Sigmoid colon (tissue), 7 donors: ENCODE data around the gene CCDC85C. TPM values are rescaled to one million over a fixed set of nuclear protein-coding genes. Genes with fewer than 3 reads are reported as not detected.

Experiments
- DNase-seq: peaks from one replicate; pipeline ENCODE4 v3.0.0-alpha.2; 2019
- H3K27ac ChIP-seq, 4 donors: fragments of 200-600 bp; sonication (generic); one replicate each; pipeline ENCODE4 v1.5.1; 2016 to 2019; ENCODE audit warnings: mild to moderate bottlenecking in 1 of 4
- H3K27me3 ChIP-seq, 3 donors: fragments of 200-600 bp; sonication (generic); one replicate each; pipeline ENCODE4 v1.5.1; 2019; ENCODE audit warnings: mild to moderate bottlenecking in 1 of 3
- H3K36me3 ChIP-seq, 4 donors: fragments of 200-600 bp; sonication (generic); one replicate each; pipeline ENCODE4 v1.5.1; 2016 to 2019
- H3K4me1 ChIP-seq, 4 donors: fragments of 200-600 bp; sonication (generic); one replicate each; pipeline ENCODE4 v1.5.1; 2017 to 2019
- H3K4me3 ChIP-seq, 4 donors: fragments of 200-600 bp; sonication (generic); one replicate each; pipeline ENCODE4 v1.5.1; 2017 to 2019; ENCODE audit warnings: mild to moderate bottlenecking in 2 of 4, moderate library complexity in 1 of 4
- H3K9me3 ChIP-seq, 4 donors: fragments of 200-600 bp in 3 of 4; sonication (generic) in 3 of 4; one replicate each; pipeline versions ENCODE4 v1.5.1 to v1.6.1; 2013 to 2019
- CTCF ChIP-seq, 4 experiments: fragments of 450-650 bp in 3 of 4; fragments of 200-600 bp in 1 of 4; IDR thresholded peaks; one replicate each; pipeline ENCODE4 v1.5.1; 2016 to 2019; ENCODE audit warnings: antibody characterized with exemption in 4 of 4, mild to moderate bottlenecking in 3 of 4, moderate library complexity in 2 of 4
- EP300 ChIP-seq, 4 donors: sonication (generic); formaldehyde crosslinking; IDR thresholded peaks; one replicate each; pipeline ENCODE4 v1.6.1; 2017; ENCODE audit warnings: antibody characterized with exemption in 4 of 4
- POLR2A ChIP-seq, 2 donors: fragments of 450-650 bp; IDR thresholded peaks; one replicate each; pipeline ENCODE4 v1.6.1; 2016; ENCODE audit warnings: antibody characterized with exemption in 2 of 2, mild to moderate bottlenecking in 2 of 2, moderate library complexity in 2 of 2
- POLR2AphosphoS5 ChIP-seq, 4 donors: sonication (generic); formaldehyde crosslinking; IDR thresholded peaks; one replicate each; pipeline ENCODE4 v1.6.1; 2017; ENCODE audit warnings: antibody characterized with exemption in 4 of 4
- WGBS, 2 donors: extraction: QIAGEN DNeasy Blood & Tissue Kit; methylation state at CpG; one replicate each; pipeline ENCODE4 v1.1.7; 2013; 5-methylcytosine and 5-hydroxymethylcytosine counted together
- intact Hi-C: fragments of 100-400 bp; cut with DNase I; formaldehyde crosslinking; loops from one replicate; pipeline ENCODE4 v1.15.1; 2023
- polyA plus RNA-seq, 3 donors: library from polyadenylated mRNA; stranded (reverse); fragments of 200-250 nt; gene quantifications; one replicate each; pipeline ENCODE4 v1.2.3, GENCODE V29; 2013
- total RNA-seq, 4 donors: library from RNA; depleted of rRNA; stranded (reverse); fragments of >200 nt; gene quantifications; one replicate each; pipeline ENCODE4 v1.1.0, GENCODE V29; 2016
- donor health status: healthy with polysubstance abuse.
- donor health status: Bipolar disorder and iron deficiency.
- donor health status: healthy.

CCDC85C gene
- total and polyA plus RNA-seq, 7 donors = 11.4 to 79.0 (median 28.1) TPM

- TF ChIP-seq POLR2AphosphoS5 (IDR thresholded peaks at IDR 0.05) (no peak), EP300 (IDR thresholded peaks at IDR 0.05) (no peak), POLR2A (IDR thresholded peaks at IDR 0.05) (no peak), CTCF (IDR thresholded peaks at IDR 0.05) (no peak)
- no peak for DNase-seq
- WGBS, 2 donors = 52 to 81% methylated on average over 6 of the region's 6 CpGs
Measured at GRCh38 chr14:99621948-99622347, 17.9 kb upstream of the CCDC85C start.

GRCh38 chr14:99619835-99620834 is 16.1 kb upstream of the CCDC85C start:
- no peak overlapping the region for H3K27ac ChIP-seq
- no peak for TF ChIP-seq CTCF (IDR thresholded peaks at IDR 0.05)
- no peak for TF ChIP-seq EP300 (IDR thresholded peaks at IDR 0.05)
- peak in 3 of 4 donors; percentile 8 to 53 (median 28) for TF ChIP-seq POLR2AphosphoS5 (IDR thresholded peaks at IDR 0.05)
- TF ChIP-seq POLR2A (IDR thresholded peaks at IDR 0.05) = no peak
- H3K9me3 ChIP-seq = no peaks in the 10 kb centered on the region
- DNase-seq = no peak
- WGBS, 2 donors = 55 to 64% methylated on average over 13 of the region's 13 CpGs
- H3K36me3 ChIP-seq = no peaks in the 10 kb centered on the region
- no peaks in the 10 kb centered on the region for H3K27me3 ChIP-seq
- H3K4me1 ChIP-seq = peaks cover 0 to 26% (median 18%) of the 10 kb centered on the region in 4 donors
- no peak overlapping the region for H3K4me3 ChIP-seq
- intact Hi-C loops = no loop called here

More at GRCh38 chr14:99621948-99622347, 17.9 kb upstream of the CCDC85C start:
- peaks cover 0 to 26% (median 18%) of the 10 kb centered on the region in 4 donors for H3K4me1 ChIP-seq
- no peaks in the 10 kb centered on the region for H3K27me3 ChIP-seq
- no peaks in the 10 kb centered on the region for H3K9me3 ChIP-seq
- intact Hi-C loops = loop anchor here (2.0 kb wide), 1 partner anchor 17 kb away; the partner anchor contains the start of gene CCDC85C
- no peak overlapping the region for H3K4me3 ChIP-seq
- no peaks in the 10 kb centered on the region for H3K36me3 ChIP-seq
- H3K27ac ChIP-seq = no peak overlapping the region

GRCh38 chr14:99616832-99617800 is 13.1 kb upstream of the CCDC85C start:
- H3K27me3 ChIP-seq = no peaks in the 10 kb centered on the region
- 58 to 62% methylated on average over 16 of the region's 16 CpGs for WGBS, 2 donors
- H3K4me1 ChIP-seq = peaks cover 0 to 5% (median 0%) of the 10 kb centered on the region in 4 donors
- no peak for DNase-seq
- no peak for TF ChIP-seq CTCF (IDR thresholded peaks at IDR 0.05)
- TF ChIP-seq POLR2A (IDR thresholded peaks at IDR 0.05) = no peak
- no peak for TF ChIP-seq EP300 (IDR thresholded peaks at IDR 0.05)
- TF ChIP-seq POLR2AphosphoS5 (IDR thresholded peaks at IDR 0.05) = no peak
- H3K27ac ChIP-seq = no peak overlapping the region
- no peak overlapping the region for H3K4me3 ChIP-seq
- H3K9me3 ChIP-seq = no peaks in the 10 kb centered on the region
- intact Hi-C loops = no loop called here
- no peaks in the 10 kb centered on the region for H3K36me3 ChIP-seq

- peaks cover 0 to 5% (median 0%) of the 10 kb centered on the region in 4 donors for H3K4me1 ChIP-seq
- H3K27me3 ChIP-seq = no peaks in the 10 kb centered on the region
- H3K9me3 ChIP-seq = no peaks in the 10 kb centered on the region
- no peak for TF ChIP-seq POLR2A (IDR thresholded peaks at IDR 0.05)
- no peak for TF ChIP-seq CTCF (IDR thresholded peaks at IDR 0.05)
- TF ChIP-seq EP300 (IDR thresholded peaks at IDR 0.05) = no peak
- no peak for TF ChIP-seq POLR2AphosphoS5 (IDR thresholded peaks at IDR 0.05)
- no peaks in the 10 kb centered on the region for H3K36me3 ChIP-seq
- 47 to 57% methylated on average over 7 of the region's 7 CpGs for WGBS, 2 donors
- H3K27ac ChIP-seq = no peak overlapping the region
- no peak overlapping the region for H3K4me3 ChIP-seq
- no peak for DNase-seq
- intact Hi-C loops = no loop called here
Measured at GRCh38 chr14:99615497-99616157, 11.6 kb upstream of the CCDC85C start.
